TTC549 (cell line): ENCODE measurements around the gene TOMM34.

ENCODE experiments used
- FAIRE-seq: peaks from 2 replicates; lab custom pipeline; 2012; peaks lifted over from hg19 to GRCh38; lab: Jason Lieb, UNC

TOMM34 gene

GRCh38 chr20:44962483-44962882 is 2.3 kb upstream of the TOMM34 start:
- no peak for FAIRE-seq

GRCh38 chr20:44961870-44962267 is 1.7 kb upstream of the TOMM34 start:
- FAIRE-seq: no peak

GRCh38 chr20:44961011-44961869 is 1.0 kb upstream of the TOMM34 start:
- FAIRE-seq: no peak

GRCh38 chr20:44959638-44960102 is 527 bp downstream of the TOMM34 start:
- FAIRE-seq: no peak

- FAIRE-seq: no peak
Observed at GRCh38 chr20:44959082-44959637, 1.0 kb downstream of the TOMM34 start.

GRCh38 chr20:44958276-44958675 is 1.9 kb downstream of the TOMM34 start:
- no peak for FAIRE-seq

GRCh38 chr20:44956410-44956809 is 3.8 kb downstream of the TOMM34 start:
- no peak for FAIRE-seq

GRCh38 chr20:44955270-44955669 is 4.9 kb downstream of the TOMM34 start:
- no peak for FAIRE-seq

- no peak for FAIRE-seq
Observed at GRCh38 chr20:44954211-44954610, 6.0 kb downstream of the TOMM34 start.

- FAIRE-seq: no peak
Observed at GRCh38 chr20:44952731-44953130, 7.5 kb downstream of the TOMM34 start.

- FAIRE-seq: no peak
Observed at GRCh38 chr20:44950368-44950767, 9.8 kb downstream of the TOMM34 start.

GRCh38 chr20:44948513-44948912 is 11.7 kb downstream of the TOMM34 start:
- FAIRE-seq: no peak

- no peak for FAIRE-seq
Observed at GRCh38 chr20:44948107-44948506, 12.1 kb downstream of the TOMM34 start.

GRCh38 chr20:44946271-44946852 is 13.8 kb downstream of the TOMM34 start:
- FAIRE-seq: no peak

- no peak for FAIRE-seq
Observed at GRCh38 chr20:44945261-44945660, 14.9 kb downstream of the TOMM34 start.

GRCh38 chr20:44943828-44944227 is 16.4 kb downstream of the TOMM34 start:
- FAIRE-seq: no peak

- FAIRE-seq: no peak
Observed at GRCh38 chr20:44942264-44942973, 17.8 kb downstream of the TOMM34 start.

- no peak for FAIRE-seq
Observed at GRCh38 chr20:44941120-44941691, 19.0 kb downstream of the TOMM34 start.

GRCh38 chr20:44938637-44939036 is 21.6 kb downstream of the TOMM34 start:
- FAIRE-seq: no peak

- FAIRE-seq: no peak
Observed at GRCh38 chr20:44936510-44936909, 23.7 kb downstream of the TOMM34 start.

GRCh38 chr20:44932916-44933315 is 27.3 kb downstream of the TOMM34 start:
- FAIRE-seq: no peak

- no peak for FAIRE-seq
Observed at GRCh38 chr20:44931911-44932310, 28.3 kb downstream of the TOMM34 start.
